ENCODE results near the gene PTPRK.

DNA sequence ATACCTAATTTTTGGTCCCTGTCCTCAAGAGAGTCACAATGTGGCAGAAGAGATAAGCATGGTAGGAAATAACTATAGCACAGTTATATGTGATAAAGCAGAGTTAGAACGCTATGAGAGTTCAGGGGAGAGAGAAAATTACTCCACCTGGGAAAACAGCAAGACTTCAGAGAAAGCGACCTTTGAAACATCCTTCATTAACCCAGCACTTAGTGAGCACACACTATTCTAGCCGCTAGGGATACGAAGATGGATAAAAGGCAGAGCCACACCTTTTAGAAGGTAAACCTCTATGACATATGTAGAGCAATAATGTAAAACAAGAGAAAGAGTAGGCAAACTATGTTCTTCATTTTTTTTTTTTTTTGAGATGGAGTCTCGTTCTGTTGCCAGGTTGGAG, 264.3 kb downstream of the PTPRK start:
- TF ChIP-seq POLR2A (IDR thresholded peaks at IDR 0.05; ENCODE audit: low read depth, low read length): no peak
- TF ChIP-seq TAF1 (IDR thresholded peaks at IDR 0.05; ENCODE audit: low read depth, low read length): no peak
- no peak for TF ChIP-seq POLR2AphosphoS5 (IDR thresholded peaks at IDR 0.05; ENCODE audit: low read depth, low read length)
- no peak for TF ChIP-seq POU2F2 (IDR thresholded peaks at IDR 0.05; ENCODE audit: low read depth, low read length)
- no peak for TF ChIP-seq SPI1 (IDR thresholded peaks at IDR 0.05; ENCODE audit: low read depth, low read length)

Data from GM12891 (cell line).